GM12892 (cell line): ENCODE measurements around the gene CAB39L.

ENCODE experiments used
- DNase-seq: peaks from one replicate; pipeline ENCODE4 v3.0.0; 2011; ENCODE audit not compliant: insufficient read length
- FAIRE-seq: peaks from 2 replicates; lab custom pipeline; 2011; peaks lifted over from hg19 to GRCh38; lab: Jason Lieb, UNC
- POLR2A ChIP-seq: IDR thresholded peaks from 2 replicates; pipeline ENCODE4 v1.6.1; 2011; ENCODE audit warnings: low read depth, low read length, control low read depth
- POLR2AphosphoS5 ChIP-seq: IDR thresholded peaks from 2 replicates; pipeline ENCODE4 v1.6.1; 2011; ENCODE audit warnings: low read depth, low read length, control low read depth
- TAF1 ChIP-seq: IDR thresholded peaks from 2 replicates; pipeline ENCODE4 v1.6.1; 2011; ENCODE audit warnings: low read depth, mild to moderate bottlenecking, control low read depth, low read length, borderline replicate concordance

The CAB39L gene

GRCh38 chr13:49455007-49455398 lies 11.1 kb upstream of the CAB39L start:
- FAIRE-seq (peak; percentile 33), DNase-seq (no peak)
- TF ChIP-seq POLR2A (no peak), POLR2AphosphoS5 (no peak), TAF1 (no peak)

GRCh38 chr13:49454388-49455006 lies 10.6 kb upstream of the CAB39L start:
- DNase-seq, result no peak
- peak; percentile 79 for FAIRE-seq
- TF ChIP-seq TAF1 (no peak), POLR2AphosphoS5 (no peak), POLR2A (no peak)

GRCh38 chr13:49453465-49453864 lies 9.6 kb upstream of the CAB39L start:
- no peak for FAIRE-seq
- no peak for DNase-seq
- TF ChIP-seq POLR2A, result no peak
- no peak for TF ChIP-seq POLR2AphosphoS5
- no peak for TF ChIP-seq TAF1

DNA sequence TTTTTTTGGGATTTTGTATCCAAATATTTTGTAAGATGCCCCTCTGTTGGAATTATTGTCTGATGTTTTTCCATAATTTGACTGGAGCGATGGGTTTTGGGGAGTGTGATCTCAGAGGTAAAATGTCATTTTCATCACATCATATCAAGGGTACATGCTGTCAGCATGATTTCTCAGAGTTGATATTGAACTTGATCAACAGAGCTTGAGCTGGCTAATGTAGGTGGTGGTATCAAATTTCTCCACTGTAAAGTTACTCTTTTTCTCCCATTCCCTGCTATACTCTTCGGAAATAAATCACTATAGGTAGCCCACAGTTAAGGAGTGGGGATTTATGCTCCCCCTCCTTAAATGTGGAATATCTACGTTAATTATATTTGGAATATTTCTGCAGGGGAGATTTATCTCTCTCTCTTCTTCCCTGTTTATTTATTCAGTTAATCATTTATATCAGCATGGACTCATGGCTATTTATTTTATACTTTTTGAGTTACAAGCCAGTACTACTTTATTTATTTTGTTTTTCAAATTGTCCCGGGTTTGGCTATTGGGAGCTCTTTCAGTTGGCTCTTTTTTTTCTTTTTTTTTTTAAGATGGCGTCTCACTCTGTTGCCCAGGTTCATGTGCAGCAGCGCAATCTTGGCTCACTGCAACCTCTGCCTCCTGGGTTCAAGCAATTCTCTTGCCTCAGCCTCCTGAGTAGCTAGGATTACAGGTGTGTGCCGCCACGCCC lies 9.0 kb upstream of the CAB39L start:
- no peak for DNase-seq
- TF ChIP-seq POLR2AphosphoS5 (no peak), POLR2A (no peak), TAF1 (no peak)
- FAIRE-seq, result no peak

DNA sequence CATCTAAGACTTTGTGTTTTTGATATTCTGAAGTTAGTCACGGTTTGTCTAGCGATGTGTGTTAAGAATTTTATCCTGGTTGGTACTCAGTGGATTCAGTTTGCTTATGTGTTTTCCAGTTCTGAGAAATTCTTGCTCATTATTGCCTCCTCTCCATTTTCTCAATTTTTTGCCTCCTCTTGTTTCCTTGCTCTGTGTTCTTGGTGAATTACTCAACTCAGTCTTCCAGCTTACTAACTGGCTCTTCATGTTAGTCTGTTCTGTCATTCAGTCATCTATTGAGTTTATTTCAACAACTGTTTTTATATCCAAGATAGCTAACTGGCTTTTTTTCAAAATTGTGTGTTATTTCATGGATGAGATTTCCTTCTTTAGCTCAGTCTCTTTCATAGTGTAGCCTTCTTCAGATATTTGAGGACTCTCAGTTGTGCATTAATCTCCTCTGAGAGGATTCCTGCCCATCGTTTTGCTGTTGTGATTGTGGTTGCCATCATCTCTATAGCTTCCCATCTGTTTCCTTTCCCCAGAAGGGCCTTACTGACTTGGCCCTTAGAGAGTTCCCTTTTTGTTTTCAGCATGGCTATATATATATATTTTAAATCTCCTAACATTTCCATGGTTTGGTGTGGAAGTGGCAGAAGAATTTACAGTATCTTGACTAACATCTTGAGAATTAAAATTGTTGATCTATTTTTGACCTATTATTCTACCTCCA lies 6.4 kb upstream of the CAB39L start:
- FAIRE-seq, result peak; percentile 9
- DNase-seq, result no peak
- no peak for TF ChIP-seq TAF1
- no peak for TF ChIP-seq POLR2AphosphoS5
- no peak for TF ChIP-seq POLR2A

- FAIRE-seq, result no peak
- DNase-seq, result no peak
- TF ChIP-seq POLR2AphosphoS5 (no peak), POLR2A (no peak), TAF1 (no peak)
These were observed 4.9 kb upstream of the CAB39L start for GRCh38 chr13:49448753-49449152.

DNA sequence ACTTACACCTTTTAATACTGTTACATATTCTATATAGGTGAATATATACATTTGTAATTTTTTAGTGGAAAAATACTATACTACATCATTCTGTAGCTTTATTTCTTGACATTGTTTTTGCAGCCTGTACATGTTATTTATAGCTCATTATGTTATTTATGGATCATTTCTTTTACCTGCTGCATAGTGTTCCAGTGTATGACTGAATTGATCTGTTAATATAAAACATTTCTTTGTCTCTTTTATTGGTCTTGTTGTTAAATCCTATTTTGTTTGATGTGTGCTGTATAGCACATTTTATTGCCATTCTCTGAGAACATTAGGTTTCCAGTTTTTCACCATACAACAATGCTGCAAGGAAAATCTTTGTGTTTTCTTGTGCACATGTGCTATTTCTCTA lies 2.6 kb upstream of the CAB39L start:
- TF ChIP-seq TAF1, result no peak
- TF ChIP-seq POLR2A, result no peak
- TF ChIP-seq POLR2AphosphoS5, result no peak
- no peak for DNase-seq
- FAIRE-seq, result no peak

- peak; percentile 95 for FAIRE-seq
- DNase-seq, result no peak
- TF ChIP-seq POLR2AphosphoS5 (0 out of 2 replicates have a peak, but pooled peaks have one; percentile 7), TAF1 (0 out of 2 replicates have a peak, but pooled peaks have one; percentile 26), POLR2A (peak; percentile 23; the same call in 1 of the 2 replicates)
These were observed 896 bp upstream of the CAB39L start for GRCh38 chr13:49444524-49445395.

DNA sequence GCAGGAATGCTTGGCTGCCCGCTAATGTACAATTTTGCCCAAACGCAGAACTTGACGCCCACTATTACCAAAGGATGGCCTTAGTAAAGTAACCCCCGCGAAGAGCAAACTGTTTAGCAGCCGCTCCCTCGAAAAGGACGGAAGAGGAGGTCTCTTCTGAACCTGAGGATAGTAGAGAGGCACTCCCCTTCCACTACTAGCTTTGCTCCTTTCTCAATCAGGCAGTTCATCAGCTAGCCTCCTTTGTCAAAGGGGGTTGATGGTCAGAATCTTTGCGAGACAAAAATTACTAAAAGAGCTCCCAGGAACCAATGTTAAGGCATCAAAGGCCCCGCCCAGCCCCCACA lies 534 bp downstream of the CAB39L start:
- TF ChIP-seq TAF1 (no peak), POLR2A (no peak), POLR2AphosphoS5 (no peak)
- no peak for FAIRE-seq
- DNase-seq, result no peak

GRCh38 chr13:49441846-49442245 lies 2.0 kb downstream of the CAB39L start:
- DNase-seq (no peak), FAIRE-seq (no peak)
- no peak for TF ChIP-seq TAF1
- no peak for TF ChIP-seq POLR2A
- no peak for TF ChIP-seq POLR2AphosphoS5

GRCh38 chr13:49441312-49441711 lies 2.6 kb downstream of the CAB39L start:
- FAIRE-seq (no peak), DNase-seq (no peak)
- TF ChIP-seq POLR2AphosphoS5 (no peak), POLR2A (no peak), TAF1 (no peak)

DNA sequence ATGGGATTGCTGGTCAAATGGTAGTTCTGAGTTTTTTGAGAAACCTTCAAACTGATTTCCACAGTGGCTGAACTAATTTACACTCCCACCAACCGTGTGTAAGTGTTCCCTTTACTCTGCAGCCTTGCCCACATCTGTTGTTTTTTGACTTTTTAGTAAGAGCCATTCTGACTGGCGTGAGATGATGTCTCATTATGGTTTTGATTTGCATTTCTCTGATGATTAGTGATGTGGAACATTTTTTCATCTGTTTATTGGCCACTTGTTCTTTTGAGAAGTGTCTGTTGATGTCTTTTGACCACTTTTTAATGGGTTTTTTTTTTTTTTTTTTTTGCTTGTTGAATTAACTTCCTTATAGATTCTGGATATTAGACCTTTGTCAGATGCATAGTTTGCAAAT lies 4.3 kb downstream of the CAB39L start:
- TF ChIP-seq TAF1 (no peak), POLR2AphosphoS5 (no peak), POLR2A (no peak)
- DNase-seq, result no peak
- FAIRE-seq, result no peak

GRCh38 chr13:49437705-49438104 lies 6.2 kb downstream of the CAB39L start:
- TF ChIP-seq TAF1, result no peak
- TF ChIP-seq POLR2AphosphoS5, result no peak
- TF ChIP-seq POLR2A, result no peak
- FAIRE-seq (no peak), DNase-seq (no peak)
